Measurements from ENCODE around the gene TSC1. TPM values are rescaled to one million over a fixed set of nuclear protein-coding genes. Genes with fewer than 3 reads are reported as not detected.
A peak's percentile ranks its signal among the peaks of the same experiment; 100 is the strongest.
"Not testable (repeated sequence)": the region's sequence is repeated elsewhere in the genome, so short reads cannot be mapped to it uniquely, and the experiment has no call there.

The TSC1 gene
- 10 to 100 TPM in 1 of 3 donors, 1 to 10 TPM in 2; 2.5 to 11.8 (median 6.8) TPM for polyA plus RNA-seq

DNA sequence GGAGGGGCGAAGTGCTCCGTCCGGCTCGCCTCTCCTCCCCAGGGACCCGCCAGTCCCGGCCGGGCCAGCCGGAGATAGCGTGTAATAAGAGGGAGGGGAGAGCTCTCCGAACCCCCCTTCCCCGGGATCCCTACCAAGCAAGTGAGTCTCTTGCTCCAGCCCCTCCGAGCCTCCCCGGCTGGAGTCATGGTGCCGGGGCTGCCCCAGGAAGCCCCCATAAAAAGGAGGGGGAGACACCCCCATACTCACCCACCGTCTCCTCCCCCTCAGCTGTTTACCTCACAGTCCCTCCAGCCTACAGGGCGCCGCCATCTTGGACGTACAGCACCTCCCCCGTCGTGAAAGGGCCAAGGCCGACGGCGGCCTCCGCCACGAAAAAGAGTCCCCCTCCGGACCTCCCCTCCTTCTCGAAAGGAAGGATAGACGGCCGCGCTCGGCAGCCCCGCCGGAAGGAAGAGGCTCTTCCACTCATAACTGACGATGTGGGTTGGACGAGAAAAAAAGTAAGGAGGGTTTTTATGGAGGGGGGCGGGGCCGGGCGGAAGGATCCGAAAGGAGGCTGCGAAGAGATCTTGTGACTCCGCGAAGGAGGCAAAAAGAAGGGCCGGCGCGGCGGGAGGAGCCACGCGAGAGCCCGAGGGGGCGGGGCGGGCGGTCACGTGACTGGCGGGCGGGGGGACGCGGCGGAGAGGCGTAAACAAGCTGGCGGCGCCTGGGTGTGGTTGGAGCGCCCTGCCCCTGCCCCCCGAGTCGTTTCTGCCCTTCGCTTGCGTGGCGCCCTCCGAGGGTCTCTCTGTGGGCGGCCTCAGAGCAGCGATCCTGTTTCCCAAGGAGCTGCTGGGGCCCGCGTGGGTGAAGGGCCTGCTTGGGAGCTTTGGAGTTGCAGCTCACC lies at the start of gene TSC1:
Gene TSC1, minus strand, starts transcription at position 323 of the 892 bp plus-strand sequence. CDS start 15,744 bp downstream, outside the sequence.
- H3K27ac Mint-ChIP-seq = peak within 1 kb of the TSS; percentile 97 to 100 (median 100)
- H3K27me3 Mint-ChIP-seq (ENCODE audit: low read depth in 3 of 3) = peaks cover 9 to 18% (median 15%) of the 10 kb centered on the region in 3 donors
- no peaks in the 10 kb centered on the region for H3K36me3 Mint-ChIP-seq
- H3K4me3 Mint-ChIP-seq = peak within 1 kb of the TSS; percentile 94 to 98 (median 96)
- H3K4me1 Mint-ChIP-seq = peaks cover 22 to 33% of the 10 kb centered on the region in 2 donors
- no peaks in the 10 kb centered on the region for H3K9me3 Mint-ChIP-seq
- DNase-seq = peak; percentile 96 to 98 (median 98)

DNA sequence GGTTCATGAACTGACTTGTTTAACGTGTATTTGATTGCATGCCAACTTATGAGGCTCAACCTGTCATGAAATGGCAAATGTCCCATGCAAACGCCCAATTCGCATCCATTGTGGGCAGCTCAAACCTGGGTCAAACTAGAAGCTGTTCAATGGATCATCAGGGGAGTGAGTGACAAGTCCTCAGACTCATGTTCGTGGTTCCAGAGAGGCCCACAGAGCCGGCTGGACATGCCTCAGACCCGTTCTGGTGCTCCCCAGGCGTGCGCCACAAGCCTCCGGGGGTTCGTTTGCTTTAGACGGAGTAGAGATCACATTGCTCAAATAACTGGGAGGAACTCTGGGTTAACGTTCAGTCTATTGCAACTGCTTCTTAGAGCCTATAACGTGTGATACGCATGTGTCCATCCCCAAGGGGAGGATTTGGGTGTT lies 49.1 kb upstream of the TSC1 start:
- Mint-ChIP-seq H3K4me1 (peaks cover 65 to 67% of the 10 kb centered on the region in 2 donors), H3K9me3 (no peaks in the 10 kb centered on the region), H3K27me3 (ENCODE audit: low read depth in 3 of 3) (peaks cover 5 to 7% (median 6%) of the 10 kb centered on the region in 3 donors), H3K4me3 (peak overlapping the region; percentile 19 to 90 (median 38)), H3K36me3 (no peaks in the 10 kb centered on the region), H3K27ac (peak overlapping the region in 5 of 6 donors; percentile 46 to 84 (median 66))
- DNase-seq = no peak

DNA sequence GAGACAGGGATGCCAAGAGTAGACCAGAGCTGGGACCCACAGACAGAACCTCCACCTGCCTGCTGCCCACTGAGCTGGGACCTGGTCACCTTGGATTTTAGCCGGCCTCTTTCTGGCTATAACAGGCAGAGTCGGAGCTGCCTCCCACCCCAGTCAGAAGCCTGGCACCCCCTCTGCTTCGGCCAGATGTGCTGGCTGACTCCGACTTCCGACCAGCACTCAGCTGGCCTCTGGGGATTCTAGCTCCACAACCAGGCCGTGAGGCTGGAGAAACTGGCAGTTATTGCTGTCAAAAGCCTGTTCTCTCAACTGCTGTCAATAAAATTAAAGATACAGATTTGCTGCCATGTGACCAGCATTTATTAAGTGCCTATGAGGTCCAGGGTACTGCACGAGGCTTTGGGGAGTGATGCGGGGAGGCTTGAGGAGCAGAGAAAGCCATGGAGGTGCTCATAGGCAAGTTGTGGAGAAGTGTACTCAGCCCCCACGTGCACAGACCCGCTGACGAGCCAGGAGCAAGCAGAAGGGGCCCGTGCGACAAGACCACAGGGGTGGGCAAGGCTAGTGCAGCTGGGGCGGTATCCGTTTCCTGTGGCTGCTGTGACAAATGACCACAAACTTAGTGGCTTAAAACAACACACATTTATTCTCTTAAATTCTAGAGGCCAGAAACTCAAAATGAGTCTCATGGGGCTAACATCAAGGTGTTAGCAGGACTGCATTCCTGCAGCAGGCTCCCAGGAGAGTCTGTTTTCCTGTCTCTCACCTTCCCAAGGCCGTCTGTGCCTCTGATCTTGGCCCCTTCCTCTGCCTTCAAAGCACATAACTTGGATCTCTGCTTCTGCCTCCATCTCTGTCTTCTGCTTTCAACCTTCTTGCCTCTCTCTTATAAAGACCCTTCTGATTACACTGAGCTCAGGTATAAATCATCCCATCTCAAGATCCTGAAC lies 47.2 kb upstream of the TSC1 start:
- no peaks in the 10 kb centered on the region for H3K9me3 Mint-ChIP-seq

DNA sequence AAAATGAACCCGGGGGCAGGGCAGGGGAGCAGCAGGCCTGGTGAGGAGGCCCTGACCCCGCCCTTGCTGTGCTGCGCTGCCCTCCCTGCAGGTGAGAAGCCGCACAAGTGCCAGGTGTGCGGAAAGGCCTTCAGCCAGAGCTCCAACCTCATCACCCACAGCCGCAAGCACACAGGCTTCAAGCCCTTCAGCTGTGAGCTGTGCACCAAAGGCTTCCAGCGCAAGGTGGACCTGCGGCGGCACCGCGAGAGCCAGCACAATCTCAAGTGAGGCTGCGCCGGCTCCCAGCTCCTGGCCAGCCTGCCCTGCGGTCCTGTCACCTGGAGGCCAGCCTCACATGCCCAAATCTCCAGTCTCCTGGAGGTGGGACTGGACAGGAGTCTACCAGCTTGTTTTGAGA lies 46.4 kb upstream of the TSC1 start:
- Mint-ChIP-seq H3K4me1 (peaks cover 89 to 93% of the 10 kb centered on the region in 2 donors), H3K27me3 (ENCODE audit: low read depth in 3 of 3) (peaks cover 2 to 7% (median 6%) of the 10 kb centered on the region in 3 donors), H3K4me3 (peak overlapping the region; percentile 24 to 79 (median 70)), H3K27ac (peak overlapping the region in 5 of 6 donors; percentile 40 to 92 (median 79)), H3K9me3 (no peaks in the 10 kb centered on the region), H3K36me3 (no peaks in the 10 kb centered on the region)
- DNase-seq = peak; percentile 30 to 46 (median 30)

More for the DNA sequence above, 47.2 kb upstream of the TSC1 start:
- peak; percentile 75 to 80 (median 79) for DNase-seq
- peak overlapping the region; percentile 57 to 79 (median 70) for H3K4me3 Mint-ChIP-seq
- peaks cover 2 to 7% (median 6%) of the 10 kb centered on the region in 3 donors for H3K27me3 Mint-ChIP-seq (ENCODE audit: low read depth in 3 of 3)
- H3K4me1 Mint-ChIP-seq = peaks cover 84 to 86% of the 10 kb centered on the region in 2 donors
- H3K36me3 Mint-ChIP-seq = no peaks in the 10 kb centered on the region
- peak overlapping the region; percentile 64 to 92 (median 80) for H3K27ac Mint-ChIP-seq

DNA sequence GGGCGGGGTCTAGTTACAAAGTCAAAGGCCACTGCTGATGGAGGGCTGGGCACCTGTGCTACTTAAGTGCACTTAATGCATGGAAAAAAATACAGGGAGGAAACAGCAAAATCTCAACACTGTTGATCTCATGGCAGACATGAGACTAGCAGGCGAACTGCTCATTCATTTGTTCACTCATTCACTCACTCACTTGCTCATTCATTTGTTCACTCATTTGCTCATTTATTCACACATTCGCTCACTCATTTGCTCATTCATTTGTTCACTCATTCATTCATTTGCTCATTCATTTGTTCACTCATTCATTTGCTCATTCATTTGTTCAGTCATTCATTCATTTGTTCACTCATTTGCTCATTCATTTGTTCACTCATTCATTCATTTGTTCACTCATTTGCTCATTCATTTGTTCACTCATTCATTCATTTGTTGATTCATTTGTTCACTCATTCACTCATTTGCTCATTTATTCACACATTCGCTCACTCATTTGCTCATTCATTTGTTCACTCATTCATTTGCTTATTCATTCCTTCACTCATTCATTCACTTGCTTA lies 45.7 kb upstream of the TSC1 start:
- not testable (repeated sequence) for H3K9me3 Mint-ChIP-seq; H3K36me3 Mint-ChIP-seq; H3K27me3 Mint-ChIP-seq (ENCODE audit: low read depth in 3 of 3)
- H3K4me1 Mint-ChIP-seq = peaks cover 86 to 90% of the 10 kb centered on the region in 2 donors
- H3K4me3 Mint-ChIP-seq = peak overlapping the region; percentile 4 to 60 (median 48)
- DNase-seq = peak in 1 of 3 donors; percentile 32
- H3K27ac Mint-ChIP-seq = peak overlapping the region in 5 of 6 donors; percentile 2 to 92 (median 69)

DNA sequence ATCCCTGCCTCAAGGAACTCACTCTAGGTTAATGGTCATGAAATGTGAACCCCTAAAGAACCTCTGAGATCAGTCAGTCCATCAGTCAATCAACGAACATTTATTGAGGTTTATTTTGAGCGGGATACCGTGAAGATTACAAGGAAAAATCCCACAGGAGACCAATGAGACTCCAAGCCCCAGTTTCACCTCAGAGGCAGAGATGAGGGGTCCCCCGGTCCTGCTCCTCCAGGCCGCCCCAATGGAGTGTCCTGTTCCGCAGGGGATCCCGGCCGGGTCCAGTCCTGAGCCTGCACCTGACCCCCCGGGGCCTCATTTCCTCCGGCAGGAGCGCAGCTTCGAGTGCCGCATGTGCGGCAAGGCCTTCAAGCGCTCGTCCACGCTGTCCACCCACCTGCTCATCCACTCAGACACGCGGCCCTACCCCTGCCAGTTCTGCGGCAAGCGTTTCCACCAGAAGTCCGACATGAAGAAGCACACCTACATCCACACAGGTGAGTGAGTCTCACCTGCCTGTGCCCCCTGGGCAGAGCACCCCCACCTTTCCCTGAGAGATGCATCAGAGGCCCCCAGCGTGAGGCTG lies 45.1 kb upstream of the TSC1 start:
- Mint-ChIP-seq H3K4me3 (peak overlapping the region; percentile 3 to 60 (median 17)), H3K27me3 (ENCODE audit: low read depth in 3 of 3) (peaks cover 2 to 5% (median 3%) of the 10 kb centered on the region in 3 donors), H3K4me1 (peaks cover 80 to 85% of the 10 kb centered on the region in 2 donors)

DNA sequence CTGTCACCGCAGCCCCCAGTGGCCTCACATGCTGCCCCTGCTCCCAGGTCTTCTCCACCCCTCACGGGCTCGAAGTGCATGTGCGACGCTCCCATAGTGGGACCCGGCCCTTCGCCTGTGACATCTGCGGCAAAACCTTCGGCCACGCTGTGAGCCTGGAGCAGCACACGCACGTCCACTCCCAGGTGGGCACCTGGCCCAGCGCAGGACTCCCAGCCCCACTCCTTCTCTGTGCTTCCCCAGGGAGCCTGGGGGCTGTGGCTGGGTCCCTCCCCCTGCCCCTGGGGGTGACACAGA lies 44.5 kb upstream of the TSC1 start:
- Mint-ChIP-seq H3K36me3 (no peaks in the 10 kb centered on the region), H3K4me3 (peak overlapping the region in 1 of 5 donors; percentile 3), H3K27ac (no peak overlapping the region), H3K4me1 (peaks cover 75 to 79% of the 10 kb centered on the region in 2 donors), H3K9me3 (no peaks in the 10 kb centered on the region), H3K27me3 (ENCODE audit: low read depth in 3 of 3) (peaks cover 2 to 4% (median 3%) of the 10 kb centered on the region in 3 donors)
- DNase-seq = no peak

More for the DNA sequence above, 45.1 kb upstream of the TSC1 start:
- Mint-ChIP-seq H3K27ac (peak overlapping the region in 2 of 6 donors; percentile 2 to 34), H3K9me3 (no peaks in the 10 kb centered on the region), H3K36me3 (no peaks in the 10 kb centered on the region)
- no peak for DNase-seq

DNA sequence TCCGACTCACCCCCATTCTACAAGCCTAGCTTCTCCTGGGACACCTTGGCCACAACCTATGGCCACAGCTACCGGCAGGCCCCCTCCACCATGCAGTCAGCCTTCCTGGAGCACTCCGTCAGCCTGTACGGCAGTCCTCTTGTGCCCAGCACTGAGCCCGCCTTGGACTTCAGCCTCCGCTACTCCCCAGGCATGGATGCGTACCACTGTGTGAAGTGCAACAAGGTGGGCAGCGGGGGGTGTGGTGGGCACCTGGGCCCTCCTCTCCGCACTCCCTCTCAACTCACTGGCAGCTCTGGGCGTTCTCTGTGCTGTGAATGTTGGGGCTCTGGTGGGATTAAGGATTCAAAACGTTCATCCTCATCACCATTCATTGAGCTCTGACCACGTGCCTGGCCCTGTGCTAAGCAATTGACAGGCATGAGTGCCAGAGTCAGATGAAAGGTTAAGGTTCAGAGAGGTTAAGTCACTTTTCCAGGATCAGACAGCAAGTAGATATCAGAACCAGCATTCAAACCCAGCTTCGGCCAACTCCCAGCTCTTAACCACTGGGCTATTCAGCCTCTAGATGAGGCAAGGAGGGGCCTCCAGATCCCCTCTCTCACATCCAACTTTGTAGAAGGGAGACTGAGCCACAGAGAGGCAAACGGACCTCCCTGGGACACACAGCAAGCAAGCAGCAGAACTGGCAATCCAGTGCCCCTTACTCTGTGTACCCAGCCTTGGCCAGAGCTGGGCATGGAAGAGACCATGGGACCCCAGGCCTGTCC lies 44.0 kb upstream of the TSC1 start:
- H3K27ac Mint-ChIP-seq = peak overlapping the region in 1 of 6 donors; percentile 45
- H3K4me1 Mint-ChIP-seq = peaks cover 70 to 74% of the 10 kb centered on the region in 2 donors
- H3K36me3 Mint-ChIP-seq = no peaks in the 10 kb centered on the region
- DNase-seq = no peak
- no peaks in the 10 kb centered on the region for H3K9me3 Mint-ChIP-seq
- H3K27me3 Mint-ChIP-seq (ENCODE audit: low read depth in 3 of 3) = peaks cover 2 to 4% (median 3%) of the 10 kb centered on the region in 3 donors
- peak overlapping the region in 1 of 5 donors; percentile 10 for H3K4me3 Mint-ChIP-seq

DNA sequence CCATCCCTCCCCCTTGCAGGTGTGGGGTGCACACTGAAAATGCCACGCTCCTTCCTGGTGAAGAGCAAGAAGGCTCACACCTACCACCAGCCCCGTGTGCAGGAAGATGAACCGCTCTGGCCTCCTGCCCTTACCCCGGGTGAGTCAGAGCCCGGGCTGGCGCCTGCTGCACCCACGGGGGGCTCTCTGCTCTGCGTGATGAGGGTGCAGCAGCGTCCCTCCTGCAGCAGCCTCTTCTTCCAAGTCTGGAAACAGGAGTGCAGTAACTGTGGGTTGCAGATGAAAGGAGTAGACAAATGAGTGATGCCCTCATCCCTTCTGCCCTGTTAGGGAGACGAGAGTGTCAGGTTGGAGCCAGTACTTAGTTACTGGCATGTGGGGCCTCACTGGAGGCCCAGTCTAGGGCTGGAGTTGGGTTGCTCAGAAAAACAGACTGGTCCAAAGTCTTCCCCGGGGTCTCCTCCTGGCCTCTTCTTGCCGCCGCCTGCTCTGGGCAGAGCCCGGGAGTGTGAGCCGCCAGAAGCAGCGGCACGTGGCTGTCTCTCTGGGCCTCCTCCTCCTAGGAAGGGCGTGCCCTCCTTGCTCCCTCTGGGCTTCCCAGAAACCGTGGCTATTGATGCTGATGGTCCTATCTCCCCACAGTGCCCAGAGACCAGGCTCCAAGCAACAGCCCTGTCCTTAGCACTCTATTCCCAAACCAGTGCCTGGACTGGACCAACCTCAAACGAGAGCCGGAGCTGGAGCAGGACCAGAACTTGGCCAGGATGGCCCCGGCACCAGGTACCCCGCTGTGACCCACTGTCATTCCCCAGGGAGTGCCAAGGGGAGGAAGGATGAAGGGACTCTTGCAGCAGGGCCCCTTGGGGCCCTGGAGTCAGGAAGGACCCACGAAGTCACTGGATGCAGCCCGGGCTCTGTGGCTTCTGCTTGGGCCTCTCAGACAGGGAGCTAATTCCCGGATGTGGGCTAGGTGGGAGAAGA lies 42.5 kb upstream of the TSC1 start:
- Mint-ChIP-seq H3K4me3 (peak overlapping the region in 3 of 5 donors; percentile 39 to 72 (median 65)), H3K4me1 (peaks cover 59 to 60% of the 10 kb centered on the region in 2 donors), H3K9me3 (no peaks in the 10 kb centered on the region), H3K27me3 (ENCODE audit: low read depth in 3 of 3) (peaks cover 0 to 3% (median 2%) of the 10 kb centered on the region in 3 donors), H3K27ac (peak overlapping the region in 2 of 6 donors; percentile 32 to 83), H3K36me3 (no peaks in the 10 kb centered on the region)
- DNase-seq = no peak

DNA sequence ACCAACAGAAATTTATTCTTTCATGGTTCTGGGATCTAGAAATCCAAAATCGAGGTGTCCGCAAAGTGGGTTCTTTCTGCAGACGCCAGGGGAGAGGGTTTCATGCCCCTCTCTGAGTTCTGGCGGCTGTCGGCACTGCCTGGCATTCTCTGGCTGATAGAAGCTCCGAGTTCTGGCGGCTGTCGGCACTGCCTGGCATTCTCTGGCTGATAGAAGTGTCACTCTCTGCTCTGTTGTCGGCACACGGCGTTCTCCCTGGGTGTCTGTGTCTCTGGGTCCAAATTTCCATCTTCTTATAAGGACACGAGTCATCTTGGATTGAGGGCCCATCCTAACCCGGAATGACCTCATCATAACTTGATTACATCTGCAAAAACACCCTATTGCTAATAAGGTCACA lies 41.7 kb upstream of the TSC1 start:
- H3K27me3 Mint-ChIP-seq (ENCODE audit: low read depth in 3 of 3) = peaks cover 0 to 3% (median 0%) of the 10 kb centered on the region in 3 donors
- no peak for DNase-seq
- H3K4me1 Mint-ChIP-seq = peaks cover 51 to 52% of the 10 kb centered on the region in 2 donors

DNA sequence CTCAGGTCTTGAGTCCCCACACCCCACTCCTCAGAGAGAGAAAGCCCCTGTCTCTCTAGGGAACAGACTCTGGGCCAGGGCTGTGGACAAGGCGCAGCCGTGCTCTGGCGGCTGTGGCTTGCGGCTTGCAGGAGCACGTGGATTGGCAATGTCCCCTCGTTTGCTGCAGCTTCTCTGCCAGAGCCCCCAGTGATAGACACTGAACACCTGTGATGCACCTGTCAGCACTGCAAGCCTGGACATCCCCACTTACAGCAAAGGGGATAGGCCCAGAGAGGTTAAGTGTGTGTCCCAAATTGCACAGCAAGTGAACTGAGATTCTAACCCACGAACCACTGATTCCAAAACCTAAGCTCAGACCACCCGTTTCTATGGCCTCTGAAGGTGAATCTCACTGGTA lies 41.1 kb upstream of the TSC1 start:
- no peak overlapping the region for H3K4me3 Mint-ChIP-seq
- no peaks in the 10 kb centered on the region for H3K9me3 Mint-ChIP-seq
- peaks cover 44 to 46% of the 10 kb centered on the region in 2 donors for H3K4me1 Mint-ChIP-seq
- H3K27me3 Mint-ChIP-seq (ENCODE audit: low read depth in 3 of 3) = peaks cover 0 to 3% (median 0%) of the 10 kb centered on the region in 3 donors
- no peaks in the 10 kb centered on the region for H3K36me3 Mint-ChIP-seq
- no peak for DNase-seq
- no peak overlapping the region for H3K27ac Mint-ChIP-seq

More for the DNA sequence above, 41.7 kb upstream of the TSC1 start:
- Mint-ChIP-seq H3K9me3 (no peaks in the 10 kb centered on the region), H3K36me3 (no peaks in the 10 kb centered on the region), H3K4me3 (peak overlapping the region in 1 of 5 donors; percentile 65), H3K27ac (peak overlapping the region in 3 of 6 donors; percentile 8 to 32 (median 9))
